WTC11 (cell line): ENCODE measurements around the gene TTLL5.

ENCODE experiments used
- AFF4 ChIP-seq: sonication (generic); formaldehyde crosslinking; IDR thresholded peaks from 2 replicates; pipeline ENCODE4 v1.8.1; 2023; ENCODE audit warnings: mild to moderate bottlenecking, missing genetic modification reagents, borderline replicate concordance
- CTCF ChIP-seq: fragments of 200-600 bp; IDR thresholded peaks from 2 replicates; pipeline ENCODE4 v1.8.0; 2022; ENCODE audit warnings: antibody characterized with exemption
- JUN ChIP-seq: sonication (generic); formaldehyde crosslinking; IDR thresholded peaks from 2 replicates; pipeline ENCODE4 v1.8.0; 2023; ENCODE audit warnings: mild to moderate bottlenecking, missing genetic modification reagents
- NR1H2 ChIP-seq: sonication (generic); formaldehyde crosslinking; IDR thresholded peaks from 2 replicates; pipeline ENCODE4 v1.9.0; 2021; ENCODE audit warnings: mild to moderate bottlenecking, moderate library complexity, missing genetic modification reagents
- PREB ChIP-seq: sonication (generic); formaldehyde crosslinking; IDR thresholded peaks from 2 replicates; pipeline ENCODE4 v1.8.1; 2022; ENCODE audit warnings: mild to moderate bottlenecking, missing genetic modification reagents, moderate library complexity, borderline replicate concordance
- USF2 ChIP-seq: sonication (generic); formaldehyde crosslinking; IDR thresholded peaks from 2 replicates; pipeline ENCODE4 v1.8.1; 2023; ENCODE audit warnings: mild to moderate bottlenecking, missing genetic modification reagents, moderate library complexity
- ZNF425 ChIP-seq: fragments of 250-450 bp; sonication (Bioruptor Pico); conservative IDR thresholded peaks from 2 replicates; pipeline ENCODE4 v1.9.0; 2021; ENCODE audit warnings: mild to moderate bottlenecking

GRCh38 chr14:75802486-75802885 lies 141.4 kb downstream of the TTLL5 start:
- TF ChIP-seq JUN (CRISPR knock-in tag): no peak
- TF ChIP-seq NR1H2 (CRISPR knock-in tag): no peak
- no peak for TF ChIP-seq PREB (CRISPR knock-in tag)
- TF ChIP-seq CTCF: no peak
- TF ChIP-seq AFF4: no peak
- no peak for TF ChIP-seq USF2
- no peak for TF ChIP-seq ZNF425 (CRISPR knock-in tag)
